SK-N-MC (cell line): Measurements from ENCODE around the gene MRNIP.

ENCODE experiments used
- EZH2 ChIP-seq: fragments of 200-600 bp; sonication (generic); IDR thresholded peaks from one replicate; pipeline ENCODE4 v1.6.1; 2017; ENCODE audit warnings: antibody characterized with exemption
- FOXP2 ChIP-seq: optimal IDR thresholded peaks from 2 replicates; pipeline ENCODE3; 2011; ENCODE audit warnings: mild to moderate bottlenecking, moderate library complexity; ENCODE audit not compliant: insufficient read depth; ENCODE audit errors: extremely low read length, control extremely low read depth
- POLR2AphosphoS5 ChIP-seq: IDR thresholded peaks from 2 replicates; pipeline ENCODE4 v1.6.1; 2012; ENCODE audit warnings: mild to moderate bottlenecking, low read depth, low read length, borderline replicate concordance

GRCh38 chr5:179869101-179869500 is 10.5 kb upstream of the MRNIP start:
- no peak for TF ChIP-seq EZH2
- no peak for TF ChIP-seq POLR2AphosphoS5
- no peak for TF ChIP-seq FOXP2
